Loucy (cell line): ENCODE measurements around the gene PRMT3.

ENCODE experiments used
- EZH2phosphoT487 ChIP-seq: fragments of 200-600 bp; IDR thresholded peaks from 2 replicates; pipeline ENCODE4 v1.6.1; 2018; ENCODE audit warnings: antibody characterized with exemption, mild to moderate bottlenecking, moderate library complexity, borderline replicate concordance
- TF ChIP-seq, protein P1 (sequence below): fragments of 200-600 bp; sonication (generic); conservative IDR thresholded peaks from 2 replicates; pipeline ENCODE4 v1.5.1; 2014; ENCODE audit warnings: mild to moderate bottlenecking, antibody characterized with exemption, low read length

DNA sequence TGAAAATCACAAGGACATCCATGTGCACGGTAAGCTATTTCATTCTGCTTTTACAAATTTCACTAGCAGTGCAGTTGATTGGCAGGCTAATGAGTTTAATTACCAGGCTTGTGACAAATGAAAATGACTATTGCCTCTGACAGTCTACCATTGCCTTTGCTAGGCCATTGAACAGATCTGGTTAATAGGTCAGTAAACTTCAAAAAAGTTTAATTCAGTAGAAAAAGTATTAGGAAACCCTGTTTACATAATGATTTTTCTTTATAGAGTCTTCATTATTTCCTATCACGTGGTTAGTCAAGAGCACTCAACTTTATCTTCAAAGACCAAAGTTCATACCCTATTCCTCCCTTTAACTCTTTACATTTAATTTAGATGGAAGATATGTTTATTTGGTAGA lies 77.0 kb downstream of the PRMT3 start:
- TF ChIP-seq, protein P1, sequence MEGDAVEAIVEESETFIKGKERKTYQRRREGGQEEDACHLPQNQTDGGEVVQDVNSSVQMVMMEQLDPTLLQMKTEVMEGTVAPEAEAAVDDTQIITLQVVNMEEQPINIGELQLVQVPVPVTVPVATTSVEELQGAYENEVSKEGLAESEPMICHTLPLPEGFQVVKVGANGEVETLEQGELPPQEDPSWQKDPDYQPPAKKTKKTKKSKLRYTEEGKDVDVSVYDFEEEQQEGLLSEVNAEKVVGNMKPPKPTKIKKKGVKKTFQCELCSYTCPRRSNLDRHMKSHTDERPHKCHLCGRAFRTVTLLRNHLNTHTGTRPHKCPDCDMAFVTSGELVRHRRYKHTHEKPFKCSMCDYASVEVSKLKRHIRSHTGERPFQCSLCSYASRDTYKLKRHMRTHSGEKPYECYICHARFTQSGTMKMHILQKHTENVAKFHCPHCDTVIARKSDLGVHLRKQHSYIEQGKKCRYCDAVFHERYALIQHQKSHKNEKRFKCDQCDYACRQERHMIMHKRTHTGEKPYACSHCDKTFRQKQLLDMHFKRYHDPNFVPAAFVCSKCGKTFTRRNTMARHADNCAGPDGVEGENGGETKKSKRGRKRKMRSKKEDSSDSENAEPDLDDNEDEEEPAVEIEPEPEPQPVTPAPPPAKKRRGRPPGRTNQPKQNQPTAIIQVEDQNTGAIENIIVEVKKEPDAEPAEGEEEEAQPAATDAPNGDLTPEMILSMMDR, result no peak
- no peak for TF ChIP-seq EZH2phosphoT487
